ENCODE results near the gene PHYKPL. TPM values are rescaled to one million over a fixed set of nuclear protein-coding genes. Genes with fewer than 3 reads are reported as not detected.

Gene PHYKPL
- total and polyA plus RNA-seq, 2 of the 8 experiments (the other 6 are each of a cell fraction or from before 2014, with no cell fraction given) = 25.1 to 32.1 TPM

DNA sequence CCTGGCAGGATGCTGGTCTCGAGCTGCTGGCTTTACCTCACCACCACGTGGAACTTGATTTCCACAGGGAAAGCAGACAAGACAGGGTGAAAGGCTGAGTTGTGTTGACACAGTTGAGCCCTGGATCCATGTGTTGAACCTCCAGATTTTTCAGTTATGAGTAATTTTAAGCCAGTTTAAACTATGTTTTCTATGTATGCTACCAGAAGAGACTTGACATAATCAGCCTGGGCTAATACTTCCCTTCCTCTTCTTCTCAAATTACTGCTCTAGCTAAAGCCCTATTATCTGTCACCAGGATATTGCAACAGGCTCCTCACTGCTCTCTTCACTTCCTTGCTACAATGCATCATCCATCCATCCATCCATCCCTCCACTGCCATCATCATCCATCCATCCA is 12.0 kb upstream of the PHYKPL start:
- Histone ChIP-seq H3K14ac (ENCODE audit: insufficient read length) (no peak overlapping the region), H3K27ac (ENCODE audit: low read depth, low read length) (no peak overlapping the region)

More for the DNA sequence above, 12.0 kb upstream of the PHYKPL start:
- FAIRE-seq (no peak), DNase-seq (ENCODE audit: low read depth in 1 of 2, low spot score in 2 of 2) (no peak)
- H3K4me1 ChIP-seq (replicated peaks in 1 of 4; ENCODE audit: control insufficient read depth in 3 of 4, insufficient read depth in 4 of 4, low read length in 3 of 4) = peaks cover 0 to 3% (median under 1%) of the 10 kb centered on the region in 4 experiments; a peak in 4 of 7 replicates
- H3K79me1 ChIP-seq (ENCODE audit: low read depth, low read length) = no peaks in the 10 kb centered on the region
- H4K91ac ChIP-seq (replicated peaks; ENCODE audit: insufficient read length, low read length) = no peak overlapping the region
- no peak overlapping the region for H4K8ac ChIP-seq (ENCODE audit: extremely low read depth, insufficient read depth, low read length)
- no peak overlapping the region for H3K9ac ChIP-seq (replicated peaks in 1 of 4; ENCODE audit: extremely low read depth in 1 of 4, low read depth in 3 of 4, low read length in 3 of 4)
- H3K27me3 ChIP-seq (replicated peaks in 1 of 4; ENCODE audit: control insufficient read depth in 3 of 4, extremely low read depth in 1 of 4, insufficient read depth in 3 of 4, low read length in 3 of 4) = no peaks in the 10 kb centered on the region; a peak in 1 of 7 replicates
- peaks cover 0 to 2% of the 10 kb centered on the region in 2 experiments for H4K20me1 ChIP-seq (replicated peaks in 1 of 2; ENCODE audit: control insufficient read depth in 1 of 2, insufficient read depth in 2 of 2, low read length in 2 of 2)
- WGBS, 2 experiments (ENCODE audit: extremely low coverage in 1 of 2, insufficient coverage in 1 of 2, insufficient read length in 1 of 2, insufficient replicate concordance in 2 of 2, low coverage in 1 of 2, low lambda C conversion rate in 2 of 2, missing lambda C conversion rate in 1 of 2) = 85% methylated on average over 2 of the region's 2 CpGs; no CpG with 5 or more reads in 1 of the 2 experiments
- no peak overlapping the region for H2BK120ac ChIP-seq (replicated peaks; ENCODE audit: low read depth, low read length)
- H3K9me3 ChIP-seq (ENCODE audit: insufficient read depth in 2 of 2, low read depth in 1 of 2, low read length in 1 of 2) = no peaks in the 10 kb centered on the region
- H3K23me2 ChIP-seq (ENCODE audit: low read depth, low read length) = peaks cover 11% of the 10 kb centered on the region; the same call in 1 of the 2 replicates
- H3K56ac ChIP-seq (replicated peaks; ENCODE audit: insufficient read length, low read depth, low read length) = no peak overlapping the region
- H3K23ac ChIP-seq (ENCODE audit: insufficient read length) = no peak overlapping the region
- CTCF ChIA-PET (ENCODE audit: partially characterized antibody) = interaction anchor here (0.7 to 2.3 kb wide), 3 partner anchors 10 to 345 kb away, joined by 4 to 8 read pairs (median 4); partner anchors contain the start of gene COL23A1
- TF ChIP-seq NANOG (IDR thresholded peaks at IDR 0.05; ENCODE audit: insufficient read depth, low read depth, low read length, poor library complexity, severe bottlenecking) (no peak), YY1 (IDR thresholded peaks at IDR 0.05; ENCODE audit: low read depth, low read length) (no peak), PHF8 (conservative IDR thresholded peaks at IDR 0.05; ENCODE audit: low read depth, low read length) (no peak), SUZ12 (IDR thresholded peaks at IDR 0.05; ENCODE audit: low read length) (no peak), TAF7 (optimal IDR thresholded peaks at IDR 0.05; ENCODE audit: borderline replicate concordance, low read depth, low read length) (no peak), SP1 (IDR thresholded peaks at IDR 0.05; ENCODE audit: low read depth, low read length) (no peak), HDAC6 (IDR thresholded peaks at IDR 0.05; ENCODE audit: low read depth, low read length) (no peak), SP4 (IDR thresholded peaks at IDR 0.05; ENCODE audit: low read length) (no peak)
- TF ChIP-seq, protein P1, sequence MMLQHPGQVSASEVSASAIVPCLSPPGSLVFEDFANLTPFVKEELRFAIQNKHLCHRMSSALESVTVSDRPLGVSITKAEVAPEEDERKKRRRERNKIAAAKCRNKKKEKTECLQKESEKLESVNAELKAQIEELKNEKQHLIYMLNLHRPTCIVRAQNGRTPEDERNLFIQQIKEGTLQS (IDR thresholded peaks at IDR 0.05; ENCODE audit: insufficient read depth, low read depth, low read length) = no peak
- no peaks in the 10 kb centered on the region for H3K79me2 ChIP-seq (ENCODE audit: control insufficient read depth in 1 of 2, insufficient read depth in 2 of 2, low read length in 2 of 2)
- H3K4me3 ChIP-seq (ENCODE audit: extremely low read depth in 1 of 4, insufficient read depth in 2 of 4, low read depth in 3 of 4, low read length in 4 of 4) = no peak overlapping the region
- POLR2A ChIA-PET (ENCODE audit: partially characterized antibody) = interaction anchor here (0.7 to 1.0 kb wide), 2 partner anchors 9 to 82 kb away, joined by 3 read pairs; no protein-coding TSS in a partner anchor
- no peak overlapping the region for H2AK5ac ChIP-seq (ENCODE audit: low read depth, low read length)
- no peak overlapping the region for H2BK20ac ChIP-seq (ENCODE audit: low read length)
- no peak overlapping the region for H2BK15ac ChIP-seq (ENCODE audit: low read length)
- H2AFZ ChIP-seq (ENCODE audit: low read length) = no peak overlapping the region
- no peak overlapping the region for H4K5ac ChIP-seq (ENCODE audit: insufficient read length, low read depth, low read length)
- H2BK5ac ChIP-seq (ENCODE audit: low read depth, low read length) = no peak overlapping the region
- H3K36me3 ChIP-seq (ENCODE audit: control insufficient read depth in 2 of 4, insufficient read depth in 4 of 4, low read length in 3 of 4) = no peaks in the 10 kb centered on the region
- no peak overlapping the region for H3K4ac ChIP-seq (replicated peaks; ENCODE audit: insufficient read length, low read depth, low read length)
- H2BK12ac ChIP-seq (ENCODE audit: low read depth, low read length) = no peak overlapping the region
- H3K18ac ChIP-seq (ENCODE audit: extremely low read depth, low read length) = no peak overlapping the region
- no peak overlapping the region for H3K4me2 ChIP-seq (ENCODE audit: insufficient read depth in 1 of 2, low read depth in 2 of 2, low read length in 2 of 2)
